GM11168 (cell line): ENCODE results near the gene ADARB2.

Experiments
- in situ Hi-C: fragments of 300-500 bp; cut with MboI; formaldehyde crosslinking; loops from one replicate; pipeline ENCODE4 v1.12.0; 2022; ENCODE audit warnings: low sequenced_read_pairs; ENCODE audit not compliant: unreplicated experiment

The ADARB2 gene

DNA sequence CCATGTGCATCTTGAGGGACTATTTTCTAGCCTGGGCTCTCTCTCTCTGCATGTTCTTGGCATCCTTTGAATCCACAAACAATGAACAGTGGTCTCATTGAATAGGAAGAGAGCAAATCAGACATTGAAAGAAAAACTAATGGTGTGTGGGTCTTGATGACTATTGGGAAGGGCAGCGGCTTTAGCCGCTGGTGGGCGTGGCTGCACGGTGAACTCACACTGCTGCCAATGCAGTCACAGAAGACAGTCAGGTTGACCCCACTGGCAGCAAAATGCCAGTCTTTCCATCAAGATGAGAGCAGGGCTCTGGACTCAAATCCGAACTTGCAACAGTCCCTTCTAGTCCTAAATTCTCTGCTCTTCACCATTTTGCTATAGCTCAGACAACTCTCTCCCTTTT lies 91.0 kb downstream of the ADARB2 start:
- in situ Hi-C loops, result no loop called here

DNA sequence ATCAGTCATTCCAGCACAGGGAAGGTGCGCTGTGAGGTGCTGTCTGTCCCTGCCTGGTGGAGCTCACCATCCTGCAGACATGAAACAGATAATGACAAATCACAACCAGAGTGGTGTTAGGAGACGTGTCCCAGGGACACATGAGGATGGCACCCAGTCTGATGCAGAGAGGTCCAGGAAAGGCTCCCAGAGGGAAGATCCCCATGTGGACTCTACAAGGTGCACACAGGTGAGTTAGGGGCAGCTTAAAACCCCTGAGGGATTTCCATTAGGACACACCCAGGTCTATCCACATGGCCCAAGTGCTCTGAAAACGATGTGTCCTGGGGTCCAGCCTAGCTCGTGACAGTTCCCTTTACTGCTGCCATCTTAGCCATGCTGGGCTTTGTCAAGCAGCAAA lies 91.4 kb downstream of the ADARB2 start:
- in situ Hi-C loops, result no loop called here

- in situ Hi-C loops, result no loop called here
These were observed 93.1 kb downstream of the ADARB2 start for GRCh38 chr10:1644191-1644711.

DNA sequence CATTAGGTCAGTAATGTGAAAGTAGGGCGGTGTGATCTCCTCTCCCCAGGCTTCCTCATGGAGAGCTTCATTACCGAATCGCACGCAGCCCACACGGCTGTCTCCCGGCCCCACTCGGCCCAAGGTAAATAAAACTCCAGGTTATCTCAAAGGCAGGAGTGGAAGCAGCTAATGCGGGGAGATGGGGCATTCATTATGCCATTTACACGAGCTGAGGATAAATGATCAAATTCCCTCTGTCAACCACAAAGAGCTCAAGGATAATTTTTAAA lies 93.5 kb downstream of the ADARB2 start:
- in situ Hi-C loops, result no loop called here

DNA sequence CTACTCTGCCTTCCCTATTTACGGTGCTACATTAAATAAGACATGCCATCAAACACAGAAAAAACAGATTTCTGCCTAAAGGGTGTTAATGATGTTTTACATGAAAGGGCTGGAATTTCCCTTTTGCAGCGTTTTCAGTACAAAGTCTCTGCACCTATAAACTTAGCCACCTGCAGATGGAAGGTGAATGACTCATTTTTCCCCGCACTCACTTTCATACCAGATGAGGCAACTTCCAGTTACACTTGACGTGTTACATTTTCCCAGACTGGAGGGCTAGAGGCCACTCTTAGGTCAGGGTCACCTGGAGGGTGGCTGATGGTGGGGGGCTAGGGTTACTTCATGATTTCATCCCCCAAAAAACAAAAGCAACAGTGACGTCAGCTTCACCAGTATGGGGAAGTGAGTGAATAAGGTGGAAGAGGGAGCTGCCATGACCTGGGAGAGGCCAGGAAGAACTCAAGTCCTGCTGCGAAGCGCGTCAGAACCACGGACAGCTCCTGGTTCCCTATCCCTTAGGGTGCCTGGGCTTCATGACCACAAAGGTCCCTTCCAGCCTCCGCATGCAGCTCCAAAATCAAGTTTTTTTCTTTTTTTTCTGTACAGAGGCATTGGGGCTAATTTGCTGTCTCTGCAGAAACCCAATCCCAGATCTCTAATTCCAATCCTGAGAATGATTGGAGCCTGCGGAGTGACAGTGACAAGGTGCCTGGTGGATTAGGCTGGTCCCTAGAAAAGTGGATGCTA lies 94.0 kb downstream of the ADARB2 start:
- in situ Hi-C loops, result no loop called here

- in situ Hi-C loops, result no loop called here
These were observed 94.6 kb downstream of the ADARB2 start for GRCh38 chr10:1642600-1643160.

GRCh38 chr10:1641402-1641801 lies 95.9 kb downstream of the ADARB2 start:
- in situ Hi-C loops, result no loop called here

- in situ Hi-C loops, result no loop called here
These were observed 98.4 kb downstream of the ADARB2 start for GRCh38 chr10:1638889-1639419.

- in situ Hi-C loops, result no loop called here
These were observed 102.0 kb downstream of the ADARB2 start for GRCh38 chr10:1635340-1635739.

DNA sequence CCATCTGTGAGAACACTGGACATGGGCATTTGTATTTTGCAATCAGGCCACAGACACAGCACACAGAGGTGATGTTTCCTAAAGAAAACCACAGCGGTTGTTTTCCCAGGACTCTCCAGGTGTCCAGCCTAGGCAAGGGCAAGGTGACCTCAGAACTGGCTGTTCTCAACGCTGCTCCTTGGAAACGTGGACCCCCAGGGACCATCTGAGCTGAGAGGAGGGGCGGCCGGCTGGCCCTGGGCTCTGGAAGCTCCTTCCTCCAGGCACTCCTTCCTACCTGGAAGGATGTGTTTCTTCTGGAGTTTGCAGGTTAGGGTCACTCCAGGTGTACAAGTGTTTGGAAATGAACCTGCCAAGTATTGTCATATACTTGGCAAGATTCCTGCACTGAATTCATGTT lies 103.1 kb downstream of the ADARB2 start:
- in situ Hi-C loops, result no loop called here

- in situ Hi-C loops, result no loop called here
These were observed 103.5 kb downstream of the ADARB2 start for GRCh38 chr10:1633783-1634182.

DNA sequence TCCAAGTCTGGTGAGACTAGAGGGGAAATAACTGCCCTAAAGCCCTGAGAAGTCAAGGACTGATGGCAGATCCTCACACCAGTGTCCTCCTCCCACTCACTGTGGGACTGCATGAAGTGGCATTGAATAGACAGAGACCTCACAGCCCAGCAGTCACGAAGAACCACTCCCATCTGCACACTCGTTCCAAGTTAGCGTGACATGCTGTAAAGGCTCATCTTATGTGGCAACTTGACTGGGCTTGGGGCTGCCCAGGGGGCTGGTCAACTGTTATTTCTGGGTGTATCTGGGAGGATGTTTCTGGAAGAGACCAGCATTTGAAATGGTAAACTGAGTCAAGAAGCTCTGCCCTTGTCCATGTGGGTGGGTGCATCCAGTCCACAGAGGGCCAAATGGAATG lies 104.7 kb downstream of the ADARB2 start:
- in situ Hi-C loops, result no loop called here

DNA sequence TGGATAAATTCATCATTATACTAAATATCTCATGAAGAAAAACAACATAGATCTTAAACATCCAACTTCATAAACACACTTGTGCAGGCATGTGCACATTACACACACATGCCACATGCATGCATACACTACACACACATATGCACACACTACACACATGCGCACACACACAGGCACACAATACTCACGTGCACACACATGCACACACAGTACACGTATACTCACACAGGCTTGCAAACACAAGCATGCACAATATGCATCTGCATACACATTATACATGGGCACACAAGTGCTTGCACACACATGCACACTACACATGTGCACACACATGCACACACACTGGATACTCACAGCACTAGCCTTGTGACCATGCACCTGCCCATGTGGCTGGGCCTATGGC lies 105.2 kb downstream of the ADARB2 start:
- in situ Hi-C loops, result no loop called here

DNA sequence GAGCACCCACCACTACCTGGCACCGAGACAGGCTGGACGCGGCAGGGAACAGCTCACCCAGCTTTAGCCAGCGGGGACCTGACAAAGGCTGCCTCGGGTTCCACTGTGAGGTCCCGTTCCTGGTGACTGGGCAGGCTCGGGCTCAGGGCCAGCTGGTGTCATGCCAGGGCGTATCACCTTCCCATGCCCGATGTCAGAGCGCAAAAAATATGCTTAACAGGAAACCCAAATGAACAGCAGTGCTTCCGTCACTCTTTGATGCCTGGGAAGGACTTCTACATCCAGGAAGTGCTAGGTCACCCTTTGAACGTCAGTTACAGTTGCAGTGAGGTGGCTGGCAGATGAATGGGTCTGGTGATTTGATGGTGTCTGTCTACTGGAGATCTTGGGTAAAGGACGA lies 106.0 kb downstream of the ADARB2 start:
- in situ Hi-C loops, result no loop called here

- in situ Hi-C loops, result no loop called here
These were observed 107.0 kb downstream of the ADARB2 start for GRCh38 chr10:1630304-1630703.

- in situ Hi-C loops, result no loop called here
These were observed 107.8 kb downstream of the ADARB2 start for GRCh38 chr10:1629326-1630198.

DNA sequence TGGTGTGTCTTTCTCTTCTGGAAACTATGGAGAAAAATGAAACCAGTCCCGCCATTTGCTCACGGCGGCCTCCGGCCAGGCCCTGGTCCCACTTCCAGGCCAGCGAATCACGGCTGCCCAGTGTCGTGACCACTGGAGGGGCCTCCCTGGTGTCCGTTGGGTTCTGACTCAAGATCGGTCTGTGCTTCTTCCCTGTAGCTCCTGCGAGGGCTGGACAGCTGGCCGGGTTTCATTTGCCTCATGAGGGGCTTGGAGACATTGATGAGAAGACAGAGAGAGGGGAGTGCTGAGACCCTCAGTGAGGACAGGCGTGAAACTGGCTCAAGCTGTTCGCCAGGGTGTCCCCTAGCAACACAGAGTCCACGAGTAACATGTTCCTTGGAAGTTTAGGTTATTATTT lies 108.6 kb downstream of the ADARB2 start:
- in situ Hi-C loops, result no loop called here

- in situ Hi-C loops, result no loop called here
These were observed 109.4 kb downstream of the ADARB2 start for GRCh38 chr10:1627945-1628344.

GRCh38 chr10:1626835-1627234 lies 110.5 kb downstream of the ADARB2 start:
- in situ Hi-C loops, result no loop called here

DNA sequence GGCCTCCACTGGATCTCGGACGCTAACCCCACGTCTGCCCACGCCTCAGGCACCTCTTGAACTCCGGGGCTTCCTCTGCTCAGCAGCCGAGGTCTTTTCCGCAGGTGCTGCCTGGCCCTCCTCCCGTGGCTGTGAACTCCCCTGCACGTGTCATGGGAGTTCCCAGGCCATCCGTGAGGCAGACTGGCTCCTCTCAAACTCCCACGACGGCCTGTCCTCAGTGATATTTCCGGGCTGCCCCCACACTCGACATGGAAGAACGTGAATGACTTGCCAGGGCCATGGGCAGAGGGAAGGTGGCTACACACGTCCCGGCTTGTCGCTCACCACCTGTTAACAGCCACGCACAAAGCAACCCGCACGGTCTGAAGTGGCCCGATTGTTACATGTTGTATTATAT lies 110.9 kb downstream of the ADARB2 start:
- in situ Hi-C loops, result no loop called here

- in situ Hi-C loops, result no loop called here
These were observed 111.6 kb downstream of the ADARB2 start for GRCh38 chr10:1625731-1626130.
